HT1080 (cell line): ENCODE data around the gene NDUFB2. TPM values are rescaled to one million over a fixed set of nuclear protein-coding genes. Genes with fewer than 3 reads are reported as not detected.
"Not testable (repeated sequence)": the region's sequence is repeated elsewhere in the genome, so short reads cannot be mapped to it uniquely, and the experiment has no call there.

Experiments used
- DNase-seq: peaks from one replicate; pipeline ENCODE4 v3.0.0-alpha.2; 2015; ENCODE audit warnings: low read depth
- total RNA-seq: library from RNA; depleted of rRNA; stranded (reverse); fragments of >200 nt; shearing (Covaris generic); gene quantifications from 2 replicates; pipeline ENCODE4 v1.2.3, GENCODE V29; 2014; rRNA removed

Gene NDUFB2
- total RNA-seq, 1 experiment from 2014 or later: 165 TPM

- no peak for DNase-seq
Measured at GRCh38 chr7:140734096-140734495, 37.6 kb downstream of the NDUFB2 start.

- DNase-seq: no peak
Measured at GRCh38 chr7:140734729-140735128, 38.2 kb downstream of the NDUFB2 start.

GRCh38 chr7:140738280-140738679 is 41.8 kb downstream of the NDUFB2 start:
- DNase-seq: no peak

- DNase-seq: not testable (repeated sequence)
Measured at GRCh38 chr7:140743255-140743654, 46.7 kb downstream of the NDUFB2 start.

GRCh38 chr7:140744005-140744404 is 47.5 kb downstream of the NDUFB2 start:
- no peak for DNase-seq

- no peak for DNase-seq
Measured at GRCh38 chr7:140745266-140746058, 49.0 kb downstream of the NDUFB2 start.

- no peak for DNase-seq
Measured at GRCh38 chr7:140746751-140747150, 50.2 kb downstream of the NDUFB2 start.

- DNase-seq: no peak
Measured at GRCh38 chr7:140752533-140752932, 56.0 kb downstream of the NDUFB2 start.

GRCh38 chr7:140754506-140754905 is 58.0 kb downstream of the NDUFB2 start:
- DNase-seq: no peak

Other genes with a start within 250 kb of the NDUFB2 start
- gene MKRN1, start 217.2 kb upstream of the NDUFB2 start, total RNA-seq: 43.3 and 48.1 TPM in 2 replicates
- gene DENND2A, start 55.9 kb upstream of the NDUFB2 start, total RNA-seq: 1.8 and 2.2 TPM in 2 replicates
- 27.6 and 27.9 TPM in 2 replicates for gene ADCK2, start 23.8 kb upstream of the NDUFB2 start, total RNA-seq
- 7.5 and 8.3 TPM in 2 replicates for gene BRAF, start 228.2 kb downstream of the NDUFB2 start, total RNA-seq